Fibroblast of peridontal ligament (primary cell): ENCODE data around the gene SARM1.
A peak's percentile ranks its signal among the peaks of the same experiment; 100 is the strongest.
"Not testable (repeated sequence)": the region's sequence is repeated elsewhere in the genome, so short reads cannot be mapped to it uniquely, and the experiment has no call there.

Source experiments
- DNase-seq: peaks from one replicate; pipeline ENCODE4 v3.0.0-alpha.2; 2010; ENCODE audit errors: extremely low read depth

SARM1 gene

DNA sequence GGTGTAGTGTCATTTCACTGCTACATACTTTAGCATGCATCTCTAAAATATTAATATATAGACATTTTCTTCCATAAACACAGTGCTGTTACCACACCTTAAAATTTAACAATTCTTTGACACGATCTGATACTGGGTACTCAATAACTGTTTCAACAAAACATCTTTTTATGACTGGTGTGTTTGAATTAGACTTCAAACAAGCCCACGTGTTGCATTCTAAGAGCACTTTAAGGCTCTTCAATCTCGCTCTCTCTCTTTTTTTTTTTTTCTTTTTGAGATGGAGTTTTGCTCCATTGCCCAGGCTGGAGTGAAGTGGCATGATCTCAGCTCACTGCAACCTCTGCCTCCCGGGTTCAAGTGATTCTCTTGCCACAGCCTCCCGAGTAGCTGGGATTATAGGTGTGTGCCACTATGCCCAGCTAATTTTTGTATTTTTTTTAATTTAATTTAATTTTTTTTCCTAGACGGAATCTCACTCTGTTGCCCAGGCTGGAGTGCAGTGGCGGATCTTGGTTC is 50.4 kb downstream of the SARM1 start:
- DNase-seq, result no peak

DNA sequence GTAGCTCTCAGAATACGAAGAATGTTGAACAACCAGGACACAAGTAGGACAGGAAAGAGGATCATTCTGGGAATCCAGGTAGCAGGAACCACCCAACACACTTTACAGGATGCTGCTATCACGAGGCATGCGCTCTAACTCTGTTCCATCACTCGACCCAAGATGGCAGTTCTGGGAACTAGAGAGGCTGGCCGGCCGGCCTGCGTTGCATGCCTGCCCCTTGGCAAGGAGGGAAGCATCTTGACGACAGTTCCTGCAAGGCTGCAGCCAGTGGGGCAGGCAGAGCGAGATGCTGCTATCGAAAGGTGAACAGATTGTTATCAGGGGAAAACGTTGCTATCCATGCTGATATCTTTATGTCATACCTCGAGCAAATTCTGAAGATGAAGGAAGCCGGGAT is 53.7 kb downstream of the SARM1 start:
- DNase-seq, result no peak

- no peak for DNase-seq
Measured at GRCh38 chr17:28426081-28426519, 54.6 kb downstream of the SARM1 start.

- DNase-seq, result peak; percentile 64
Measured at GRCh38 chr17:28427371-28427770, 55.9 kb downstream of the SARM1 start.

DNA sequence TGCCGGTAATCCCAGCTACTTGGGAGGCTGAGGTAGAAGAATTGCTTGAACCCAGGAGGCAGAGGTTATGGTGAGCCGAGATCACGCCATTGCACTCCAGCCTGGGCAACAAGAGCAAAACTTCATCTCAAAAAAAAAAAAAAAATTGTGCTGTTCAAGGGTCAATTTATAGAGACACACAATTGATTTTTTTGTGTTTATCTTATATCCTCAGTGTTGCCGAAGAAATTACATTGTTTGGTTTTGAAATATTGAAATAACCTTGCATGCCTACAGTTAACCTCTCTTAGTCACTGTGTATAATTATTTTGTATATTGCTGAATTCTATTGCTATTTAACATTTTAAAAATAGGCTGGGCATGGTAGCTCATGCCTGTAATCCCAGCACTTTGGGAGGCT is 56.5 kb downstream of the SARM1 start:
- DNase-seq, result not testable (repeated sequence)

DNA sequence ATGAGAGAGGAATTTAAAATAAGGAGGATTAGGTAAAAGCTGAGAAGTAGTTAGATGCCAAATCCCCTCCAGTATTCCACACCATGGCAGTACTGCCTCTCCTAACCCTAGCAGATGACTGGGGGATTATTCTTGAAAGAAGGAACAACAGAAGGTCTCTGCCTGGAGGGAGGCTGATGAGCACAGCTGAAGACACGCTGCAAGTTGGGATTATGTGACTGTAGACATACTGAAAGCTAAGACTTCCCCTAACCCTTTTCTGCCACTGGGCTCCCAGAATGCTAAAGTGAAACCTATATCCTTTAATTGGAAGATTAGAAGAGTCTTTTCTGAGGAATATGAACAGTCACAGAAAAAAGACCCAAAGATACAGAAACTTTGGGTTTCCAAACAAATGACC is 62.2 kb downstream of the SARM1 start:
- no peak for DNase-seq

GRCh38 chr17:28434326-28434725 is 62.8 kb downstream of the SARM1 start:
- DNase-seq, result not testable (repeated sequence)

DNA sequence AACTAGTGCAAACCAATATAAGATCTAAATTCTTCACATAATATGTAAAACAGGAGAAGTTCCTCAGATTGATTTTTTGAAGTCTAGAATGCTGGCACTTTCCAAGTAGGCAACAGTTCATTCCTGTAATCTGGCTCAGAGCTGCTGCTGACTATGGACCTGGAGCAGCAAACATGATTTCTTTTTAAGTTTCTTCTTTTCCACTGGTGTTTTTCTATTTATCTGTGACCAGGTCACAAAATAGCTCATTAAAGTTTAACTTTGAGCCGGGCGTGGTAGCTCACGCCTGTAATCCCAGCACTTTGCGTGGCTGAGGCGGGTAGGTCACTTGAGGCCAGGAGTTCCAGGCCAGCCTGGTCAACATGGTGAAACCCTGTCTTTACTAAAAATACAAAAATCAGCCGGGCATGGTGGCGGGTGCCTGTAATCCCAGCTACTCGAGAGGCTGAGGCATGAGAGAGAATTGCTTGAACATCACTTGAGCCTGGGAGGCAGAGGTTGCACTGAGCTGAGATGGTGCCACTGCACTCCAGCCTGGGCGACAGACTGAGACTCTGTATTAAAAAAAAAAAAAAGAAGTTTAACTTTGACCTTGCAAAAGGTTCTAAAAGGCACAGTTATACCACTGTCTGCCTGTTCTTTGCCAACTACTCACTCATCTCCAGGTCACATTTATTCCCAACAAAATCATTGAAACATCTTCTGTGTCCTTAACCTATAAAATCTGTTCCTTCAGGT is 72.6 kb downstream of the SARM1 start:
- DNase-seq, result no peak

GRCh38 chr17:28446716-28447395 is 75.4 kb downstream of the SARM1 start:
- no peak for DNase-seq

DNA sequence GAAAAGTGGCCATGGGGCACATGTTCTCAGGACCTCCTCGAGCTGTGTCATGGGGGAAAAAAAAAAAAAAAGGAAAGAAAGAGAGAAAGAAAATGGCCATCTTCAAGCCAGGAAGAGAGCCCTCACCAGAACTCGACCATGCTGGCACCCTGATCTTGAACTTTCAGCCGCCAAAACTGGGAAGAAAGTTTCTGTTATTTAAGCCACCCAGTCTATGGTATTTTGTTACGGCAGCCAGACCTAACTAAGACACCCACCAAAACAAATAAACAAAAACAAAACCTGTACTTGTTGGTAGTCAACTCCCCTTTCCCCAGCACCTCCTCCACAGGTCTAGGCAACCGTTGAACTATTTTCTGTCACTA is 75.9 kb downstream of the SARM1 start:
- no peak for DNase-seq

DNA sequence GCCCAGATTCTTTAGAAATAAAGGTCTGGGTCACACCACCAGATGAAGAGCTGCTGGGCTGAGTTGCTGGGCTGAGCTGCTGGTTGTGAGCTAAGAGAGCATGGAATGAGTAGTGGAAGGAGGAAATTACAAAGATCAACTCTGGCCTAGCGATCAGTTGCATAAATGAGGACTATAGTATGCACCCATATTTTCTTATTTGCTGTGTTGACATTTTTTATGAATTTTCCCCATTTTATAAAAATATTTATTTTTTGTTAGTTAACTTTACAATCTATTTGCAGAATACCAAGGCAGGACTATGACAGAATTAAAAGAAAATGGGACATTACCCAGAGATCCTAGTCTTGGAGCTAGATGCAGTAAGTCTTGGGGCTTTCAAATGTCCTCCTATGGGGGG is 78.4 kb downstream of the SARM1 start:
- DNase-seq, result no peak
